Heart left ventricle (tissue), 13 donors: ENCODE data around the gene UPP1.

ENCODE experiments used
- CTCF ChIP-seq, 12 donors: fragments of 200-600 bp; sonication (generic) in 4 of 12; IDR thresholded peaks; one replicate each; pipeline versions ENCODE4 v1.5.0 to v1.8.0; 2018 to 2022; ENCODE audit warnings: antibody characterized with exemption in 12 of 12, mild to moderate bottlenecking in 5 of 12
- POLR2A ChIP-seq, 2 donors: fragments of 450-650 bp; IDR thresholded peaks; one replicate each; pipeline ENCODE4 v1.6.1; 2017; ENCODE audit warnings: antibody characterized with exemption in 2 of 2, mild to moderate bottlenecking in 2 of 2, moderate library complexity in 2 of 2
- donor health status: ischemic (EF 13 %, LVEDD 7.1; RV severe dilation, severe dysfunction).
- donor health status: DM: no; HTN: yes; CAD: no.
- donor health status: DM: no; HTN: no; CAD: no.
- donor health status: ischemic (EF 25% LVEDD 6.9; RV normal size, moderate dysfunction).
- donor health status: ischemic (EF 25% LVEDD 5.7; RV mildly dilated, moderate dysfunction).
- donor health status: ischemic (EF 35%, LVEDD 5.7; RV mildly dilated, moderate dysfunction).
- donor health status: nonischemic (EF 11% LVEDD 7.7; RV severe dilation, severe dysfunction).
- donor health status: DM: yes; HTN: yes; CAD: no.
- donor health status: PGD.
- donor health status: ischemic (EF 29% LVEDD 5.4; RV normal size, mild dysfunction).
- donor health status: nonischemic (EF 23%, LVEDD 6.1; RV moderate dilation, normal function).

DNA sequence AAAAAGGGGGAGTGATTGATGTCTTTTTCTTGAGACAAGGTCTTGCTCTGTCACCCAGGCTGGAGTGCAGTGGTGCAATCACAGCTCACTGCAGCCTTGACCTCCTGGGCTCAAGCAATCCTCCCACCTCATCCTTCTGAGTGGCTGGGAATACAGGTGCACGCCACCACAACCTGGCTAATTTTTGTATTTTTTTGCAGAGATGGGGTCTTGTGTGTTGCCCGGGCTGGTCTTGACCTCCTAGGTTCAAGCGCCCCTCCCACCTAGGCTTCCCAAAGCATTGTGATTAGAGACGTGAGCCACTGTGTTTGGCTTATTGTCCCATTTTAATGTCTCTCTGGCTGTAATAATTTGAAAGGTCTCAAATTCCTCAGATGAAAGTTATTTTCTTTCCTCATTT is 21.8 kb downstream of the UPP1 start:
- TF ChIP-seq CTCF (IDR thresholded peaks at IDR 0.05), result no peak
- TF ChIP-seq POLR2A (IDR thresholded peaks at IDR 0.05), result no peak
